Measurements from ENCODE around the gene SLC25A42. TPM values are rescaled to one million over a fixed set of nuclear protein-coding genes. Genes with fewer than 3 reads are reported as not detected.

The SLC25A42 gene
- total RNA-seq, 1 donor from 2014 or later: 21.2 TPM

DNA sequence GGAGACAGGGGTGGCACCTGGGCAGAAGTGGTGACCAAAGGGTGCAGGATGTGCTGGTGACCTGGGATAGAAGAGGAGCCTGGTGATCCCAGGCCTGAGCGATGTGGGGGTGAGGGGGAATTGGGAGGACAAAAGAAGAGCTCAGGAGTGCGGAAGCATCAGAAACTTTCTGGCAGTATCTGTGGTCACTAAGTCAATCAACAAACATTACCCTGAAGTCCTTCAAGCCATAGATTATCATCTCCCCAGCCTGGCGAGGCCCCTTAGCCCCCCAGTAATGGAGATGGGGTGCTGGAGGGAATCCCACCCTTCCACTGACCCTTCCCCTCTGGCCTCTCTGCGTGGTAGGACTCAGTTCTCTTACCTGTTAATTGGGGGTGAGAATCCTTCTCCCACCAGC is 95.7 kb downstream of the SLC25A42 start:
- Mint-ChIP-seq H3K27ac (no peak overlapping the region), H3K4me1 (no peaks in the 10 kb centered on the region), H3K4me3 (no peak overlapping the region), H3K27me3 (ENCODE audit: low read depth) (no peaks in the 10 kb centered on the region), H3K9me3 (peaks cover 9% of the 10 kb centered on the region), H3K36me3 (peaks cover 16% of the 10 kb centered on the region)
- DNase-seq (ENCODE audit: low spot score in 2 of 2, unreplicated experiment in 2 of 2): no peak
- TF ChIP-seq, protein P1, sequence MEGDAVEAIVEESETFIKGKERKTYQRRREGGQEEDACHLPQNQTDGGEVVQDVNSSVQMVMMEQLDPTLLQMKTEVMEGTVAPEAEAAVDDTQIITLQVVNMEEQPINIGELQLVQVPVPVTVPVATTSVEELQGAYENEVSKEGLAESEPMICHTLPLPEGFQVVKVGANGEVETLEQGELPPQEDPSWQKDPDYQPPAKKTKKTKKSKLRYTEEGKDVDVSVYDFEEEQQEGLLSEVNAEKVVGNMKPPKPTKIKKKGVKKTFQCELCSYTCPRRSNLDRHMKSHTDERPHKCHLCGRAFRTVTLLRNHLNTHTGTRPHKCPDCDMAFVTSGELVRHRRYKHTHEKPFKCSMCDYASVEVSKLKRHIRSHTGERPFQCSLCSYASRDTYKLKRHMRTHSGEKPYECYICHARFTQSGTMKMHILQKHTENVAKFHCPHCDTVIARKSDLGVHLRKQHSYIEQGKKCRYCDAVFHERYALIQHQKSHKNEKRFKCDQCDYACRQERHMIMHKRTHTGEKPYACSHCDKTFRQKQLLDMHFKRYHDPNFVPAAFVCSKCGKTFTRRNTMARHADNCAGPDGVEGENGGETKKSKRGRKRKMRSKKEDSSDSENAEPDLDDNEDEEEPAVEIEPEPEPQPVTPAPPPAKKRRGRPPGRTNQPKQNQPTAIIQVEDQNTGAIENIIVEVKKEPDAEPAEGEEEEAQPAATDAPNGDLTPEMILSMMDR (IDR thresholded peaks at IDR 0.05; ENCODE audit: unreplicated experiment): no peak

DNA sequence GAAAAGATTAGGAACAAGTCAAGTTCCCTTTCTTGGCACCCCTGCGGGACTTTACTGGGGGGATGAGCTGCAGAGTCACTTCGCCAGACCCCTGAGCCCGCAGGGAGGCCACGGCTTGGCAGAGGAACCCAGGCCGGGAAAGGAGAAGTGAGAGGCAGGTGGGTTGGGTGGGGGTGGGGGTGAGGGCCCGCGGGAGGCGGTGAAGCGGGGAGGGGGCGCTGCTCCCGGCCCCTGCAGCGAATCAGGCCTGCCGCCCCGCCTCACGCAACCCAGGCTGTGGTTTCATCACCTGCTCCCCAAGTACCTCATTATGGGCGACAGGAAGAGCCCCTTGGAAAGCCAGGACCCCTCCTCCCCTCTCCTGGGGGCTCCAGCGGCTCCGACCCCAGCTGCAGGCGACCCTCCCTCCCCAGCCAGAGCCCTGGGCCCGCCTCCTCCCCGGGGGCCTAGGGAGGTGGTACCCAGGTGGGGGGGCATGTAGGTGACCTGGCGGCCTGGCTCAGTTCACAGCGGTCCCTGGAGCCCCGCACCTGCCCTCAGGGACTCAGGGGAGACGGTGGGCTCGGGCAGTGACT is 96.8 kb downstream of the SLC25A42 start:
- Mint-ChIP-seq H3K27me3 (ENCODE audit: low read depth) (no peaks in the 10 kb centered on the region), H3K27ac (no peak overlapping the region), H3K36me3 (peaks cover 15% of the 10 kb centered on the region), H3K4me3 (no peak overlapping the region), H3K9me3 (peaks cover 9% of the 10 kb centered on the region), H3K4me1 (no peaks in the 10 kb centered on the region)
- TF ChIP-seq, protein P1 (IDR thresholded peaks at IDR 0.05; ENCODE audit: unreplicated experiment): no peak
- no peak for DNase-seq (ENCODE audit: low spot score in 2 of 2, unreplicated experiment in 2 of 2)

- Mint-ChIP-seq H3K4me1 (no peaks in the 10 kb centered on the region), H3K4me3 (no peak overlapping the region), H3K27ac (no peak overlapping the region)
Observed at GRCh38 chr19:19162495-19162894, 98.7 kb downstream of the SLC25A42 start.

More at GRCh38 chr19:19162495-19162894, 98.7 kb downstream of the SLC25A42 start:
- Mint-ChIP-seq H3K36me3 (peaks cover 3% of the 10 kb centered on the region), H3K27me3 (ENCODE audit: low read depth) (no peaks in the 10 kb centered on the region), H3K9me3 (peaks cover 4% of the 10 kb centered on the region)
- TF ChIP-seq, protein P1 (IDR thresholded peaks at IDR 0.05; ENCODE audit: unreplicated experiment): no peak
- no peak for DNase-seq (ENCODE audit: low spot score in 2 of 2, unreplicated experiment in 2 of 2)

Other genes starting within 250 kb of the SLC25A42 start
- gene UPF1, start 232.0 kb upstream of the SLC25A42 start, total RNA-seq: 72.1 to 73.3 TPM (median 73.0 TPM) in 3 replicates
- 8.5 to 9.4 TPM (median 8.8 TPM) in 3 replicates for gene CERS1, start 167.8 kb upstream of the SLC25A42 start, total RNA-seq
- 161 to 174 TPM (median 163 TPM) in 3 replicates for gene COPE, start 144.6 kb upstream of the SLC25A42 start, total RNA-seq
- 41.3 to 46.1 TPM (median 45.6 TPM) in 3 replicates for gene DDX49, start 144.3 kb upstream of the SLC25A42 start, total RNA-seq
- 53.7 to 60.4 TPM (median 56.3 TPM) in 3 replicates for gene HOMER3, start 122.8 kb upstream of the SLC25A42 start, total RNA-seq
- 137 to 152 TPM (median 140 TPM) in 3 replicates for gene SUGP2, start 30.5 kb upstream of the SLC25A42 start, total RNA-seq
- 25.5 to 28.2 TPM (median 25.8 TPM) in 3 replicates for gene ARMC6, start 30.4 kb upstream of the SLC25A42 start, total RNA-seq
- 45.5 to 48.4 TPM (median 46.5 TPM) in 3 replicates for gene TMEM161A, start 74.5 kb downstream of the SLC25A42 start, total RNA-seq
- gene MEF2B, start 106.3 kb downstream of the SLC25A42 start, total RNA-seq: 1.4 to 2.9 TPM (median 2.8 TPM) in 3 replicates
- 26.4 to 28.4 TPM (median 26.7 TPM) in 3 replicates for gene BORCS8, start 128.2 kb downstream of the SLC25A42 start, total RNA-seq
- gene RFXANK, start 128.3 kb downstream of the SLC25A42 start, total RNA-seq: 90.4 to 93.6 TPM (median 92.0 TPM) in 3 replicates
- gene NR2C2AP, start 139.4 kb downstream of the SLC25A42 start, total RNA-seq: 9.4 to 11.8 TPM (median 10.1 TPM) in 3 replicates
- gene NCAN, start 148.0 kb downstream of the SLC25A42 start, total RNA-seq: 0.02 to 0.29 TPM (median 0.07 TPM) in 3 replicates
- 3.5 to 5.7 TPM (median 4.0 TPM) in 3 replicates for gene TM6SF2, start 209.3 kb downstream of the SLC25A42 start, total RNA-seq